OCI-LY7 (cell line): ENCODE data around the gene TMEM94. TPM values are rescaled to one million over a fixed set of nuclear protein-coding genes. Genes with fewer than 3 reads are reported as not detected.
A peak's percentile ranks its signal among the peaks of the same experiment; 100 is the strongest.

Experiments
- BruUV-seq: library from RNA; stranded (reverse); fragments of 400-500 nt; replicated peaks from 2 replicates; lab custom pipeline; 2021; lab: Mats Ljungman, UMichigan
- CTCF ChIA-PET: fragments of 300-600 bp; sonication (Branson Sonifier 250); formaldehyde crosslinking; loops from one replicate; lab custom pipeline; 2022; ENCODE audit warnings: antibody characterized with exemption; ENCODE audit not compliant: unreplicated experiment; lab: Charles Lee
- POLR2A ChIA-PET: fragments of 300-600 bp; sonication (Branson Sonifier 250); formaldehyde crosslinking; loops from one replicate; lab custom pipeline; 2022; ENCODE audit warnings: antibody characterized with exemption; lab: Charles Lee
- DNase-seq: peaks from one replicate; pipeline ENCODE4 v3.0.0-alpha.2; 2015; ENCODE audit warnings: low spot score
- H2AFZ ChIP-seq: fragments of 200-600 bp; sonication (generic), shearing (Covaris generic); 2 replicates; pipeline ENCODE4 v1.6.1; 2014; ENCODE audit warnings: mild to moderate bottlenecking, antibody characterized with exemption, low read length, moderate library complexity
- H3K27ac ChIP-seq: fragments of 200-600 bp; sonication (generic); 2 replicates; pipeline ENCODE4 v1.5.1; 2014; ENCODE audit warnings: mixed run types, low read depth, mild to moderate bottlenecking, moderate library complexity, low read length, inconsistent platforms; ENCODE audit not compliant: poor library complexity, severe bottlenecking
- H3K36me3 ChIP-seq: fragments of 200-600 bp; sonication (generic); 2 replicates; pipeline ENCODE4 v1.6.1; 2014; ENCODE audit warnings: mild to moderate bottlenecking, antibody characterized with exemption, low read length, moderate library complexity, mixed read lengths; ENCODE audit not compliant: insufficient read depth
- H3K4me1 ChIP-seq: fragments of 200-600 bp; sonication (generic); 2 replicates; pipeline ENCODE4 v1.5.1; 2014; ENCODE audit warnings: mild to moderate bottlenecking, low read length; ENCODE audit not compliant: insufficient read depth, poor library complexity, severe bottlenecking
- H3K4me2 ChIP-seq: fragments of 200-600 bp; sonication (generic); 2 replicates; pipeline ENCODE4 v1.6.1; 2014; ENCODE audit warnings: mild to moderate bottlenecking, low read length
- H3K4me3 ChIP-seq: fragments of 200-600 bp; sonication (generic); 2 replicates; pipeline ENCODE4 v1.5.1; 2014; ENCODE audit warnings: mild to moderate bottlenecking, low read depth, low read length; ENCODE audit not compliant: poor library complexity, severe bottlenecking
- H3K79me2 ChIP-seq: fragments of 200-600 bp; sonication (generic); 2 replicates; pipeline ENCODE4 v1.6.1; 2016; ENCODE audit warnings: low read depth, mild to moderate bottlenecking, low read length, moderate library complexity, mixed read lengths; ENCODE audit not compliant: insufficient read depth
- H3K9me2 ChIP-seq: fragments of 200-600 bp; sonication (generic); 2 replicates; pipeline ENCODE4 v1.6.1; 2016; ENCODE audit warnings: mild to moderate bottlenecking, low read length, mixed read lengths; ENCODE audit not compliant: insufficient read depth
- H3K9me3 ChIP-seq: fragments of 200-600 bp; sonication (generic); 2 replicates; pipeline ENCODE4 v1.6.1; 2014; ENCODE audit warnings: mild to moderate bottlenecking, mixed run types, low read length, mixed read lengths
- H4K20me1 ChIP-seq: fragments of 200-600 bp; sonication (generic); 2 replicates; pipeline ENCODE4 v1.6.1; 2014; ENCODE audit warnings: mild to moderate bottlenecking, antibody characterized with exemption, low read length, moderate library complexity, mixed read lengths; ENCODE audit not compliant: insufficient read depth
- CTCF ChIP-seq: fragments of 200-600 bp; sonication (generic); conservative IDR thresholded peaks from 2 replicates; pipeline ENCODE4 v1.5.1; 2014; ENCODE audit warnings: mild to moderate bottlenecking, antibody characterized with exemption, low read length, moderate library complexity, mixed read lengths
- EZH2phosphoT487 ChIP-seq: fragments of 200-600 bp; sonication (generic); IDR thresholded peaks from 2 replicates; pipeline ENCODE4 v1.6.1; 2018; ENCODE audit warnings: low read depth, borderline replicate concordance, mild to moderate bottlenecking, mixed run types, antibody characterized with exemption, low read length, moderate library complexity, mixed read lengths
- intact Hi-C: fragments of 100-400 bp; cut with micrococcal nuclease; formaldehyde crosslinking; loops from one replicate; pipeline ENCODE4 v1.10.0; 2022; ENCODE audit not compliant: unreplicated experiment
- total RNA-seq, 2 experiments: library from RNA; depleted of rRNA in 1 of 2; stranded (reverse); fragments of >200 nt in 1 of 2; shearing (Covaris generic) in 1 of 2; gene quantifications; 2 replicates each; pipeline ENCODE4 v1.2.3, GENCODE V29; 2014 to 2022

Gene TMEM94
- total RNA-seq, 2 experiments from 2014 or later: 60.6 to 121 TPM

DNA sequence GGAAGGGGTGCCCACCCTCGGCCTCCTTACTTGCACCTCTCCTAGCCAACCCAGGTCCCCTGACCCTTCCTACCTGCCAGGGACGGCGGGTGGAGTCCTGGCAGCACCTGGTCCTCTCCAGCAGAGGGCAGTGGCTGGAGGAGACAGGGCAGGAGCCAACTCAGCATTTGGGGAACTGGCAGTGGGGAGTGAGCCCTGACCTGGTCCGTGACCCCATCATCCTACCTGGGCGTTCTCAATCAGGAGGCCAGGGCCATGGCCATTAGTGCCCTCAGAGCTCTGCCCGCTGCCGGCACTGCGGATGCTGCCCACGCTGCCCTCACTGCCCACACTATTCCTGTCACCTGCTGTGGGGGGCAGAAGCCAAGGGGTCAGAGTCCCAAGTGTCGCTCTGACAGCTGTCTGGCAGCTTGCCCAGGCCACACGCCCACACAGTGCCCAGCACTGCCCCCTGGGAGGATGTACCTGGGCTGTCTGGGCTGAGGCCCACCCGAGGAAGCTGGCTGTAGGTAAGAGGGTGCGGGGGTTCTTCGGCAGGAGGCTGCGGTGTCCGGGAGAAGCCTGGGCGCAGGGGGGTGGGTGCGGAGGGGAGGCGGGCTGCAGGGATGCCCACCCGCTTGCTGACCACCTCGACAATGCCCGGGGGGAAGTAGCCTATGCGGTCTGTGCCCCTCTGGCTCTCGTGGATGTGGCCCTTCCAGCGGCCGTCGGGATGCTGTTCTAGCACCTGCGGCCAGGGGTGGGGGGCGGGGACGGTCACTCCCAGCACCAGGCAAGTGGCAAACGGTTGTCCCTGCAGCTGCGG lies 48.1 kb downstream of the TMEM94 start:
- peak; percentile 70 for DNase-seq
- no peak overlapping the region for H3K4me2 ChIP-seq
- H3K9me2 ChIP-seq: no peaks in the 10 kb centered on the region
- H3K4me1 ChIP-seq: no peaks in the 10 kb centered on the region
- no peaks in the 10 kb centered on the region for H3K9me3 ChIP-seq
- no peaks in the 10 kb centered on the region for H3K79me2 ChIP-seq
- intact Hi-C loops: loop anchor here (1.0 kb wide), 1 partner anchor 78 kb away; no protein-coding TSS in a partner anchor
- no TSS peak for BruUV-seq
- ChIA-PET CTCF (no interaction called here), POLR2A (interaction anchor here (0.8 to 1.5 kb wide), 2 partner anchors 48 to 79 kb away, joined by 3 read pairs; partner anchors contain the start of gene TMEM94)
- no peak overlapping the region for H3K4me3 ChIP-seq
- H4K20me1 ChIP-seq: no peaks in the 10 kb centered on the region
- TF ChIP-seq CTCF (peak; percentile 84), EZH2phosphoT487 (no peak)
- H3K36me3 ChIP-seq: no peaks in the 10 kb centered on the region
- no peak overlapping the region for H3K27ac ChIP-seq
- no peak overlapping the region for H2AFZ ChIP-seq

- H2AFZ ChIP-seq: no peak overlapping the region
- BruUV-seq: no TSS peak
- POLR2A ChIA-PET: interaction anchor here (0.8 to 1.5 kb wide), 2 partner anchors 49 to 79 kb away, joined by 3 read pairs; partner anchors contain the start of gene TMEM94
- H3K27ac ChIP-seq: no peak overlapping the region
- no peaks in the 10 kb centered on the region for H3K9me3 ChIP-seq
- no peaks in the 10 kb centered on the region for H3K9me2 ChIP-seq
- no peaks in the 10 kb centered on the region for H3K36me3 ChIP-seq
- no peaks in the 10 kb centered on the region for H4K20me1 ChIP-seq
- no peak for DNase-seq
- H3K4me2 ChIP-seq: no peak overlapping the region
- TF ChIP-seq CTCF (0 out of 2 replicates have a peak, but pooled peaks have one; percentile 25), EZH2phosphoT487 (no peak)
- H3K4me3 ChIP-seq: no peak overlapping the region
- no peaks in the 10 kb centered on the region for H3K4me1 ChIP-seq
- H3K79me2 ChIP-seq: no peaks in the 10 kb centered on the region
- intact Hi-C loops: no loop called here
- CTCF ChIA-PET: no interaction called here
Observed at GRCh38 chr17:75505152-75505409, 48.6 kb downstream of the TMEM94 start.

DNA sequence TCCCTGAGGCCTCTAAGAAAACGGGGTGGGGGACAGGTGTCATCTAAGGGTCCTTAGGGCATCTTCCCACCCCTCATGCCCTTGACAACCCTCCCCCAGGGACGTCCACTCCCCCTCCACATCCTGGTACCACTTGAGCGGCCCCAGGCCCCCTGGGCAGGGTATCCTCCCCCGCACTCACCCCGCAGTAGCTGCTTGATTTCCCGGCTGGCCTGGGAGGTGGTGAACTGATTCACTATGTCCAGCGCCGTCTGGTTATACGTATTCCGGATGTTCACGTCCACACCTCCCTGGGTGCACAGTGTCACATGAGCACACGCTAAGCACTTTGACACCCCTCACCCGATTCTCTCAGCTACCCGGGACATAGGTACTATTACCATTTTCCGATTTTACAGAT lies 49.2 kb downstream of the TMEM94 start:
- Histone ChIP-seq H4K20me1 (no peaks in the 10 kb centered on the region), H3K4me2 (no peak overlapping the region), H3K4me1 (no peaks in the 10 kb centered on the region), H3K27ac (no peak overlapping the region), H3K9me3 (no peaks in the 10 kb centered on the region), H2AFZ (no peak overlapping the region), H3K9me2 (no peaks in the 10 kb centered on the region), H3K4me3 (no peak overlapping the region), H3K36me3 (no peaks in the 10 kb centered on the region), H3K79me2 (no peaks in the 10 kb centered on the region)
- ChIA-PET CTCF (interaction anchor here (0.6 kb wide), 1 partner anchor 81 kb away, joined by 8 read pairs; no protein-coding TSS in a partner anchor), POLR2A (interaction anchor here (0.6 to 1.5 kb wide), 3 partner anchors 10 to 371 kb away, joined by 3 to 9 read pairs (median 4); no protein-coding TSS in a partner anchor)
- TF ChIP-seq EZH2phosphoT487 (no peak), CTCF (no peak)
- intact Hi-C loops: no loop called here
- BruUV-seq: no TSS peak
- no peak for DNase-seq
